GM21528 (cell line): ENCODE measurements around the gene FXYD4.
"Not testable (repeated sequence)": the region's sequence is repeated elsewhere in the genome, so short reads cannot be mapped to it uniquely, and the experiment has no call there.

Experiments used
- ATAC-seq: cut with Tn5 transposase; IDR thresholded peaks from one replicate; pipeline ENCODE4 v1.9.1; 2021; ENCODE audit warnings: mild to moderate bottlenecking, moderate library complexity; ENCODE audit not compliant: unreplicated experiment, low FRiP score

The FXYD4 gene

GRCh38 chr10:43371418-43371817 lies at the start of gene FXYD4:
Gene FXYD4, plus strand, starts transcription at chr10:43371636. Its CDS starts 2,111 bp downstream, at chr10:43373747.
- ATAC-seq = no peak

GRCh38 chr10:43322331-43322730 lies 49.1 kb upstream of the FXYD4 start:
- no peak for ATAC-seq

GRCh38 chr10:43322769-43323168 lies 48.7 kb upstream of the FXYD4 start:
- no peak for ATAC-seq

- ATAC-seq = no peak
Measured at GRCh38 chr10:43323245-43323644, 48.2 kb upstream of the FXYD4 start.

- no peak for ATAC-seq
Measured at GRCh38 chr10:43324876-43325275, 46.6 kb upstream of the FXYD4 start.

GRCh38 chr10:43327171-43327570 lies 44.3 kb upstream of the FXYD4 start:
- no peak for ATAC-seq

- no peak for ATAC-seq
Measured at GRCh38 chr10:43327986-43328385, 43.5 kb upstream of the FXYD4 start.

GRCh38 chr10:43328810-43329209 lies 42.6 kb upstream of the FXYD4 start:
- not testable (repeated sequence) for ATAC-seq

- ATAC-seq = not testable (repeated sequence)
Measured at GRCh38 chr10:43329246-43329885, 42.1 kb upstream of the FXYD4 start.

GRCh38 chr10:43330049-43330823 lies 41.2 kb upstream of the FXYD4 start:
- not testable (repeated sequence) for ATAC-seq

- ATAC-seq = not testable (repeated sequence)
Measured at GRCh38 chr10:43330824-43331127, 40.7 kb upstream of the FXYD4 start.

GRCh38 chr10:43333653-43334052 lies 37.8 kb upstream of the FXYD4 start:
- no peak for ATAC-seq

GRCh38 chr10:43336061-43336460 lies 35.4 kb upstream of the FXYD4 start:
- ATAC-seq = no peak

GRCh38 chr10:43336641-43337318 lies 34.7 kb upstream of the FXYD4 start:
- no peak for ATAC-seq

- ATAC-seq = not testable (repeated sequence)
Measured at GRCh38 chr10:43337536-43337935, 33.9 kb upstream of the FXYD4 start.

- no peak for ATAC-seq
Measured at GRCh38 chr10:43338117-43338516, 33.3 kb upstream of the FXYD4 start.

GRCh38 chr10:43339136-43339535 lies 32.3 kb upstream of the FXYD4 start:
- no peak for ATAC-seq

- no peak for ATAC-seq
Measured at GRCh38 chr10:43340101-43340500, 31.3 kb upstream of the FXYD4 start.

- ATAC-seq = no peak
Measured at GRCh38 chr10:43340619-43341018, 30.8 kb upstream of the FXYD4 start.

- ATAC-seq = no peak
Measured at GRCh38 chr10:43341450-43341849, 30.0 kb upstream of the FXYD4 start.

GRCh38 chr10:43342279-43343125 lies 28.9 kb upstream of the FXYD4 start:
- ATAC-seq = no peak
